ENCODE measurements around the gene PTPRN2. TPM values are rescaled to one million over a fixed set of nuclear protein-coding genes. Genes with fewer than 3 reads are reported as not detected.

Gene PTPRN2
- total and polyA plus RNA-seq, 2 donors (not counting 3 experiments of a cell fraction or from before 2014, with no cell fraction given), result 0.62 to 0.88 TPM

DNA sequence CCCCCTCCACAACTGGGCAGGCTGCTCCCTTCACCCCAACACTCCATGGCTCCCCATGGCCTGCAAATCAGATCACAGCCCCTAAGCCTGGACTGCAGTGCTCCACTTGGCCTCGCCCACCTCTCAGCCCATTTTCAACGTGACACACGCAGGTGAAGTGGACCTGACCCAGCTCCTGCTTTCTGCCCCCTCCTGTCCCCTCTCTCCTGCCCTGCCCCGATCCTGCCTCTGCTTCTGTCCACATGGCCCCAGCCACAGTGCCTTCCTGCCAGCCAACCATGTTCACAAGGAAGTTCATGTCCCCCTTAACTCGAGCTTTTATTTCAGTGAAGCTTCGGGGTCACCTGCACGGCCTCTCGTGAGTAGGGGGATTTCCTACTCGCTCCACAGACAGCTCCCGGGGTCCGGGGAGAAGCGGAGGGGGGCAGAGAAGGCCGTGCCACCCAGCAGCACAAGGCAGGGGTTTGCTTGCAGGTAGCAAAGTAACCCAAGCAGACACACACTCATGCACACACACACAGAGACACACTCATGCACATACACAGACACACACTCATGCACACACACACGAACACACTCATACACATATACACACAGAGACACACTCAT is 713.3 kb downstream of the PTPRN2 start:
- H3K9me1 ChIP-seq (replicated peaks; ENCODE audit: control insufficient read depth, extremely low read depth, insufficient read depth, low read length), result no peaks in the 10 kb centered on the region
- no peak overlapping the region for H3K4me2 ChIP-seq (ENCODE audit: insufficient read depth, low read length)
- dilution Hi-C loops (cut with MboI; ENCODE audit: extremely low pct_ligation_motif_present, low sequenced_read_pairs), result no loop called here
- DNase-seq (ENCODE audit: low read depth, low spot score) (no peak), FAIRE-seq (no peak)
- no peak overlapping the region for H3K9ac ChIP-seq (replicated peaks; ENCODE audit: extremely low read depth, insufficient read depth, low read length)
- BruUV-seq (replicated peaks), result no TSS peak
- no peaks in the 10 kb centered on the region for H3K79me2 ChIP-seq (ENCODE audit: control insufficient read depth, insufficient read depth, low read length)
- TF ChIP-seq POLR2A (IDR thresholded peaks at IDR 0.05; ENCODE audit: low read depth, low read length), result no peak
- no peak for TF ChIP-seq EZH2 (IDR thresholded peaks at IDR 0.05; ENCODE audit: borderline replicate concordance, low read depth, low read length, severe bottlenecking)
- TF ChIP-seq JUN (IDR thresholded peaks at IDR 0.05; ENCODE audit: borderline replicate concordance, insufficient read depth, insufficient read length, low read depth), result no peak
- TF ChIP-seq, protein P1, sequence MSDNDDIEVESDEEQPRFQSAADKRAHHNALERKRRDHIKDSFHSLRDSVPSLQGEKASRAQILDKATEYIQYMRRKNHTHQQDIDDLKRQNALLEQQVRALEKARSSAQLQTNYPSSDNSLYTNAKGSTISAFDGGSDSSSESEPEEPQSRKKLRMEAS (IDR thresholded peaks at IDR 0.05; ENCODE audit: insufficient read depth, insufficient read length), result no peak
- TF ChIP-seq FOS (IDR thresholded peaks at IDR 0.05; ENCODE audit: borderline replicate concordance, insufficient read depth, low read length), result no peak
- no peak for TF ChIP-seq GATA2 (IDR thresholded peaks at IDR 0.05; ENCODE audit: insufficient read depth, insufficient read length, low read depth, low read length)
- no peaks in the 10 kb centered on the region for H4K20me1 ChIP-seq (replicated peaks; ENCODE audit: control insufficient read depth, extremely low read depth, insufficient read depth, low read length)
- H3K27ac ChIP-seq (ENCODE audit: insufficient read depth, low read depth, low read length), result no peak overlapping the region
- H3K36me3 ChIP-seq (ENCODE audit: control insufficient read depth in 2 of 2, extremely low read depth in 1 of 2, insufficient read depth in 2 of 2, low read length in 2 of 2), result no peaks in the 10 kb centered on the region
- H2AFZ ChIP-seq (ENCODE audit: low read depth, low read length), result no peak overlapping the region
- peaks cover 2% of the 10 kb centered on the region for H3K9me3 ChIP-seq (replicated peaks; ENCODE audit: control insufficient read depth, insufficient read depth, low read length)
- POLR2A ChIA-PET, result no interaction called here
- H3K27me3 ChIP-seq (ENCODE audit: control insufficient read depth in 2 of 2, insufficient read depth in 2 of 2, low read length in 2 of 2), result no peaks in the 10 kb centered on the region
- H3K4me3 ChIP-seq (replicated peaks in 1 of 3; ENCODE audit: insufficient read depth in 1 of 3, low read depth in 1 of 3, low read length in 3 of 3), result no peak overlapping the region
- intact Hi-C loops (cut with micrococcal nuclease), result no loop called here
- CTCF ChIA-PET, result no interaction called here
- no peaks in the 10 kb centered on the region for H3K4me1 ChIP-seq (ENCODE audit: control insufficient read depth, extremely low read depth, insufficient read depth, low read length)

DNA sequence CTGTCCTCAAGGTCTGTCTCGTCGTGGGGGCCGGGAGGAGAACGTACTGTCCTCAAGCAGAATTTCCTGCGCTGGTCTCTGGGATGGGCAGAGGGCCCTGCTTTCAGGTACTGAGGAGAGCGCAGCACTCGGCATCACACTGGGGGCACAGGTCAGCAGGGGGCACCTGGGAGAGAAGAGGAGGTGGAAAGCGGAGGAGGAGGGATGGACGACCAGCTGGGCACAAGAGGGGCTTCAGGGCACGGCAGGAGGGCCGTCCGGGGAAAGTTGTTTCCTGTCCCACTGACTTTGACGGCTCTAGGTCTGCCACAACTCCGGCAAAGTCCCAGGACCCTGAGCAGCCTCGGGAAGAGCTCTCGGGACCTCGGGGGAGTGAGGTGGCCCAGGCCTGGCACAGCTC is 714.0 kb downstream of the PTPRN2 start:
- dilution Hi-C loops (cut with MboI; ENCODE audit: extremely low pct_ligation_motif_present, low sequenced_read_pairs), result no loop called here
- ChIA-PET CTCF (no interaction called here), POLR2A (no interaction called here)
- no peak for DNase-seq (ENCODE audit: low read depth, low spot score)
- Histone ChIP-seq H3K79me2 (ENCODE audit: control insufficient read depth, insufficient read depth, low read length) (no peaks in the 10 kb centered on the region), H4K20me1 (replicated peaks; ENCODE audit: control insufficient read depth, extremely low read depth, insufficient read depth, low read length) (no peaks in the 10 kb centered on the region), H2AFZ (ENCODE audit: low read depth, low read length) (no peak overlapping the region), H3K9me3 (replicated peaks; ENCODE audit: control insufficient read depth, insufficient read depth, low read length) (no peaks in the 10 kb centered on the region), H3K9ac (replicated peaks; ENCODE audit: extremely low read depth, insufficient read depth, low read length) (no peak overlapping the region), H3K27ac (ENCODE audit: insufficient read depth, low read depth, low read length) (no peak overlapping the region), H3K4me1 (ENCODE audit: control insufficient read depth, extremely low read depth, insufficient read depth, low read length) (no peaks in the 10 kb centered on the region), H3K27me3 (ENCODE audit: control insufficient read depth in 2 of 2, insufficient read depth in 2 of 2, low read length in 2 of 2) (no peaks in the 10 kb centered on the region), H3K4me2 (ENCODE audit: insufficient read depth, low read length) (no peak overlapping the region), H3K36me3 (ENCODE audit: control insufficient read depth in 2 of 2, extremely low read depth in 1 of 2, insufficient read depth in 2 of 2, low read length in 2 of 2) (no peaks in the 10 kb centered on the region), H3K9me1 (replicated peaks; ENCODE audit: control insufficient read depth, extremely low read depth, insufficient read depth, low read length) (no peaks in the 10 kb centered on the region), H3K4me3 (replicated peaks in 1 of 3; ENCODE audit: insufficient read depth in 1 of 3, low read depth in 1 of 3, low read length in 3 of 3) (no peak overlapping the region)
- FAIRE-seq, result no peak
- TF ChIP-seq, protein P2, sequence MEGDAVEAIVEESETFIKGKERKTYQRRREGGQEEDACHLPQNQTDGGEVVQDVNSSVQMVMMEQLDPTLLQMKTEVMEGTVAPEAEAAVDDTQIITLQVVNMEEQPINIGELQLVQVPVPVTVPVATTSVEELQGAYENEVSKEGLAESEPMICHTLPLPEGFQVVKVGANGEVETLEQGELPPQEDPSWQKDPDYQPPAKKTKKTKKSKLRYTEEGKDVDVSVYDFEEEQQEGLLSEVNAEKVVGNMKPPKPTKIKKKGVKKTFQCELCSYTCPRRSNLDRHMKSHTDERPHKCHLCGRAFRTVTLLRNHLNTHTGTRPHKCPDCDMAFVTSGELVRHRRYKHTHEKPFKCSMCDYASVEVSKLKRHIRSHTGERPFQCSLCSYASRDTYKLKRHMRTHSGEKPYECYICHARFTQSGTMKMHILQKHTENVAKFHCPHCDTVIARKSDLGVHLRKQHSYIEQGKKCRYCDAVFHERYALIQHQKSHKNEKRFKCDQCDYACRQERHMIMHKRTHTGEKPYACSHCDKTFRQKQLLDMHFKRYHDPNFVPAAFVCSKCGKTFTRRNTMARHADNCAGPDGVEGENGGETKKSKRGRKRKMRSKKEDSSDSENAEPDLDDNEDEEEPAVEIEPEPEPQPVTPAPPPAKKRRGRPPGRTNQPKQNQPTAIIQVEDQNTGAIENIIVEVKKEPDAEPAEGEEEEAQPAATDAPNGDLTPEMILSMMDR (IDR thresholded peaks at IDR 0.05; ENCODE audit: extremely low read depth in 1 of 2, insufficient read depth in 1 of 2, low read depth in 1 of 2, low read length in 2 of 2), result no peak
- no peak for TF ChIP-seq GATA2 (IDR thresholded peaks at IDR 0.05; ENCODE audit: insufficient read depth, insufficient read length, low read depth, low read length)
- no peak for TF ChIP-seq MYC (IDR thresholded peaks at IDR 0.05; ENCODE audit: low read depth, low read length)
- TF ChIP-seq JUN (IDR thresholded peaks at IDR 0.05; ENCODE audit: borderline replicate concordance, insufficient read depth, insufficient read length, low read depth), result no peak
- no peak for TF ChIP-seq POLR2AphosphoS5 (IDR thresholded peaks at IDR 0.05; ENCODE audit: insufficient read depth, low read depth, low read length)
- TF ChIP-seq, protein P1 (IDR thresholded peaks at IDR 0.05; ENCODE audit: insufficient read depth, insufficient read length), result no peak
- intact Hi-C loops (cut with micrococcal nuclease), result no loop called here
- no TSS peak for BruUV-seq (replicated peaks)

All from endothelial cell of umbilical vein (primary cell).